Neural progenitor cell (in vitro differentiated cells): ENCODE data around the gene VPS13D. TPM values are rescaled to one million over a fixed set of nuclear protein-coding genes. Genes with fewer than 3 reads are reported as not detected.

Experiments used
- DNase-seq: peaks from one replicate; pipeline ENCODE4 v3.0.0-alpha.2; 2016; ENCODE audit warnings: low spot score
- H2AFZ ChIP-seq: fragments of 200-600 bp; sonication (generic); replicated peaks from 2 replicates; pipeline ENCODE4 v1.6.1; 2016; ENCODE audit warnings: antibody characterized with exemption
- H3F3A ChIP-seq: fragments of 200-600 bp; sonication (generic); 2 replicates; pipeline ENCODE4 v1.6.1; 2016; ENCODE audit warnings: antibody characterized with exemption, low read depth
- H3K27ac ChIP-seq: fragments of 200-600 bp; sonication (generic); 2 replicates; pipeline ENCODE4 v1.5.1; 2016; ENCODE audit warnings: mild to moderate bottlenecking
- H3K27me3 ChIP-seq: fragments of 200-600 bp; sonication (generic); 2 replicates; pipeline ENCODE4 v1.6.1; 2016; ENCODE audit warnings: mild to moderate bottlenecking, moderate library complexity
- H3K36me3 ChIP-seq: fragments of 200-600 bp; sonication (generic); 2 replicates; pipeline ENCODE4 v1.5.1; 2016
- H3K4me1 ChIP-seq: fragments of 200-600 bp; sonication (generic); 2 replicates; pipeline ENCODE4 v1.6.1; 2016; ENCODE audit warnings: mixed run types
- H3K4me2 ChIP-seq: fragments of 200-600 bp; sonication (generic); 2 replicates; pipeline ENCODE4 v1.6.1; 2016
- H3K4me3 ChIP-seq: fragments of 200-600 bp; sonication (generic); 2 replicates; pipeline ENCODE4 v1.5.1; 2016
- H3K79me2 ChIP-seq: fragments of 200-600 bp; sonication (generic); 2 replicates; pipeline ENCODE4 v1.6.1; 2016; ENCODE audit warnings: low read depth
- H3K9ac ChIP-seq: fragments of 200-600 bp; sonication (generic); 2 replicates; pipeline ENCODE4 v1.6.1; 2016
- H3K9me3 ChIP-seq: fragments of 200-600 bp; sonication (generic); 2 replicates; pipeline ENCODE4 v1.5.1; 2016; ENCODE audit warnings: low read depth
- H4K20me1 ChIP-seq: fragments of 200-600 bp; sonication (generic); 2 replicates; pipeline ENCODE4 v1.6.1; 2016; ENCODE audit warnings: low read depth
- H3K27ac Mint-ChIP-seq: 3 replicates; pipeline ENCODE4 v1.8.0; 2021; ENCODE audit warnings: mixed read lengths
- H3K27me3 Mint-ChIP-seq: 2 replicates; pipeline ENCODE4 v1.8.0; 2022; ENCODE audit warnings: low read depth, mild to moderate bottlenecking, inconsistent platforms, moderate library complexity, mixed read lengths; ENCODE audit not compliant: insufficient read depth
- H3K36me3 Mint-ChIP-seq: 3 replicates; pipeline ENCODE4 v1.8.0; 2021; ENCODE audit warnings: mixed read lengths
- H3K4me1 Mint-ChIP-seq: 3 replicates; pipeline ENCODE4 v1.8.0; 2021; ENCODE audit warnings: mixed read lengths
- H3K4me3 Mint-ChIP-seq: 3 replicates; pipeline ENCODE4 v1.8.0; 2021; ENCODE audit warnings: mild to moderate bottlenecking, moderate library complexity, mixed read lengths
- H3K9me3 Mint-ChIP-seq: 3 replicates; pipeline ENCODE4 v1.8.0; 2020; ENCODE audit warnings: mixed read lengths
- EZH2 ChIP-seq: fragments of 200-600 bp; sonication (generic); IDR thresholded peaks from 2 replicates; pipeline ENCODE4 v1.6.1; 2017; ENCODE audit warnings: antibody characterized with exemption, mild to moderate bottlenecking, moderate library complexity
- EZH2phosphoT487 ChIP-seq: fragments of 200-600 bp; sonication (generic); IDR thresholded peaks from 2 replicates; pipeline ENCODE4 v1.6.1; 2017; ENCODE audit warnings: antibody characterized with exemption
- total RNA-seq: library from RNA; depleted of rRNA; stranded (reverse); fragments of >200 nt; gene quantifications from 2 replicates; pipeline ENCODE4 v1.2.3, GENCODE V29; 2015; ENCODE audit warnings: low replicate concordance
- TF ChIP-seq, protein P1 (sequence below): fragments of 200-600 bp; sonication (generic); IDR thresholded peaks from 2 replicates; pipeline ENCODE4 v1.5.1; 2017; ENCODE audit warnings: antibody characterized with exemption, mild to moderate bottlenecking

VPS13D gene
- total RNA-seq, 1 donor from 2014 or later, result 16.4 TPM

- H3K27ac ChIP-seq, result no peak overlapping the region
- H3K27ac Mint-ChIP-seq, result no peak overlapping the region
- no peaks in the 10 kb centered on the region for H3K36me3 ChIP-seq
- no peaks in the 10 kb centered on the region for H3K9me3 ChIP-seq
- DNase-seq, result no peak
- peaks cover 15% of the 10 kb centered on the region for H3K4me1 ChIP-seq
- H3K9me3 Mint-ChIP-seq, result no peaks in the 10 kb centered on the region
- no peaks in the 10 kb centered on the region for H3F3A ChIP-seq
- no peak overlapping the region for H3K4me3 Mint-ChIP-seq
- peaks cover 10% of the 10 kb centered on the region for H3K36me3 Mint-ChIP-seq
- H3K79me2 ChIP-seq, result no peaks in the 10 kb centered on the region
- TF ChIP-seq EZH2 (no peak), EZH2phosphoT487 (no peak)
- TF ChIP-seq, protein P1, sequence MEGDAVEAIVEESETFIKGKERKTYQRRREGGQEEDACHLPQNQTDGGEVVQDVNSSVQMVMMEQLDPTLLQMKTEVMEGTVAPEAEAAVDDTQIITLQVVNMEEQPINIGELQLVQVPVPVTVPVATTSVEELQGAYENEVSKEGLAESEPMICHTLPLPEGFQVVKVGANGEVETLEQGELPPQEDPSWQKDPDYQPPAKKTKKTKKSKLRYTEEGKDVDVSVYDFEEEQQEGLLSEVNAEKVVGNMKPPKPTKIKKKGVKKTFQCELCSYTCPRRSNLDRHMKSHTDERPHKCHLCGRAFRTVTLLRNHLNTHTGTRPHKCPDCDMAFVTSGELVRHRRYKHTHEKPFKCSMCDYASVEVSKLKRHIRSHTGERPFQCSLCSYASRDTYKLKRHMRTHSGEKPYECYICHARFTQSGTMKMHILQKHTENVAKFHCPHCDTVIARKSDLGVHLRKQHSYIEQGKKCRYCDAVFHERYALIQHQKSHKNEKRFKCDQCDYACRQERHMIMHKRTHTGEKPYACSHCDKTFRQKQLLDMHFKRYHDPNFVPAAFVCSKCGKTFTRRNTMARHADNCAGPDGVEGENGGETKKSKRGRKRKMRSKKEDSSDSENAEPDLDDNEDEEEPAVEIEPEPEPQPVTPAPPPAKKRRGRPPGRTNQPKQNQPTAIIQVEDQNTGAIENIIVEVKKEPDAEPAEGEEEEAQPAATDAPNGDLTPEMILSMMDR, result no peak
- no peaks in the 10 kb centered on the region for H4K20me1 ChIP-seq
- peaks cover 2% of the 10 kb centered on the region for H3K27me3 Mint-ChIP-seq
- H3K27me3 ChIP-seq, result no peaks in the 10 kb centered on the region
- H3K4me3 ChIP-seq, result no peak overlapping the region
- no peak overlapping the region for H3K4me2 ChIP-seq
- H3K4me1 Mint-ChIP-seq, result peaks cover 13% of the 10 kb centered on the region
- H3K9ac ChIP-seq, result no peak overlapping the region
- no peak overlapping the region for H2AFZ ChIP-seq
These were observed 209.2 kb downstream of the VPS13D start for GRCh38 chr1:12439073-12439472.

DNA sequence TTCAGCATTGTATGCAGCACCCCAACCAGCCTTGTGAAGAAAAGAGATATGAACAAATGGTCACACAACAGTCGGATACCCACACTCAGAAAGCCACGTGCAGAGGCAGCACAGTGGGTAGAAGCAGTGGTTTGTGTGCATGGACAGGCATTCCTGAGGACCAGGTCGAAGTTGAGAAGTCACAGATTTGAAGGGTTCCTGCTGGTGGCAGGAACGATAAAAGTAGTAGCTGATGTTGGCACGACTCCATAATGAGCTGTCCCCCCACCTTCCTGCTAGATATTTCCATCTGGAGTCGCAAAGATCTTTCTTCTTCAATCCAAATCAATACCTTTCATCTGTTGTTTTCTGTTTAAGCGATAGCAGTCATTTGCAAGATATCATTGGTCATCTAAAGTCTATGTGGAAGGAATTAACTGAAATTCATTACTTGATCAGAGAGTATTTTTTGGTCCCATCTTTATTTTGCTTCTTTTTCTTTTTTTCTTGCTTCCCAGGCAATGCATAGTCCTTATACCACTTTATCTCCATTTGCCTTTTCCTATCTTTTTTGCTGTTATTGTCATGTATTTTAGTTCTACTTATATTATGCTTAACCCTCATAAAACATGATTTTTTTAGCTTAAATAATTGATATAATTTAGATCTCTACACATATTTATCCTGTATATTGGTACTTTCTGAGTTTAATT is 211.7 kb downstream of the VPS13D start:
- Mint-ChIP-seq H3K36me3 (peaks cover 11% of the 10 kb centered on the region), H3K4me3 (no peak overlapping the region), H3K27ac (no peak overlapping the region), H3K4me1 (peaks cover 2% of the 10 kb centered on the region), H3K27me3 (no peaks in the 10 kb centered on the region), H3K9me3 (no peaks in the 10 kb centered on the region)
- Histone ChIP-seq H3K4me1 (peaks cover 14% of the 10 kb centered on the region), H3K27me3 (no peaks in the 10 kb centered on the region), H3K36me3 (no peaks in the 10 kb centered on the region), H3K4me3 (no peak overlapping the region), H4K20me1 (no peaks in the 10 kb centered on the region), H3K9ac (no peak overlapping the region), H3K27ac (no peak overlapping the region), H3F3A (no peaks in the 10 kb centered on the region), H3K4me2 (no peak overlapping the region), H3K79me2 (no peaks in the 10 kb centered on the region), H3K9me3 (no peaks in the 10 kb centered on the region), H2AFZ (no peak overlapping the region)
- TF ChIP-seq EZH2phosphoT487, result no peak
- TF ChIP-seq, protein P1, result no peak
- no peak for TF ChIP-seq EZH2
- DNase-seq, result no peak

GRCh38 chr1:12442217-12442616 is 212.4 kb downstream of the VPS13D start:
- no peak overlapping the region for H3K4me2 ChIP-seq
- H3K4me1 ChIP-seq, result peaks cover 9% of the 10 kb centered on the region
- Mint-ChIP-seq H3K9me3 (no peaks in the 10 kb centered on the region), H3K27me3 (no peaks in the 10 kb centered on the region), H3K27ac (no peak overlapping the region), H3K4me3 (no peak overlapping the region), H3K4me1 (peaks cover 3% of the 10 kb centered on the region), H3K36me3 (peaks cover 11% of the 10 kb centered on the region)
- no peaks in the 10 kb centered on the region for H3K79me2 ChIP-seq
- H3K9ac ChIP-seq, result no peak overlapping the region
- H3K27ac ChIP-seq, result no peak overlapping the region
- no peaks in the 10 kb centered on the region for H4K20me1 ChIP-seq
- no peaks in the 10 kb centered on the region for H3K9me3 ChIP-seq
- no peak overlapping the region for H3K4me3 ChIP-seq
- no peak for DNase-seq
- H3F3A ChIP-seq, result no peaks in the 10 kb centered on the region
- H3K27me3 ChIP-seq, result no peaks in the 10 kb centered on the region
- no peaks in the 10 kb centered on the region for H3K36me3 ChIP-seq
- no peak for TF ChIP-seq EZH2phosphoT487
- TF ChIP-seq, protein P1, result no peak
- no peak for TF ChIP-seq EZH2
- H2AFZ ChIP-seq, result no peak overlapping the region
